ENCODE results near the gene MAN2A1. TPM values are rescaled to one million over a fixed set of nuclear protein-coding genes. Genes with fewer than 3 reads are reported as not detected.
A peak's percentile ranks its signal among the peaks of the same experiment; 100 is the strongest.

Gene MAN2A1
- 13.7 TPM for total RNA-seq
- long read RNA-seq, full-length matches to known transcripts, result 5 of 6 reads
- long read RNA-seq, partial matches to known transcripts, result 0 of 6 reads
- long read RNA-seq, other reads (novel, unspliced or antisense), result 1 of 6 reads

- intact Hi-C loops (cut with DNase I), result loop anchor here (1.0 kb wide), 1 partner anchor 280 kb away; the partner anchor contains the start of gene PJA2
- peak; percentile 90 for DNase-seq (ENCODE audit: missing footprints)
- peak; percentile 88 for ATAC-seq
Observed at GRCh38 chr5:109689740-109690241, at the start of gene MAN2A1. MAN2A1 (plus strand) TSS chr5:109689927; CDS start chr5:109690418, 491 bp downstream.

DNA sequence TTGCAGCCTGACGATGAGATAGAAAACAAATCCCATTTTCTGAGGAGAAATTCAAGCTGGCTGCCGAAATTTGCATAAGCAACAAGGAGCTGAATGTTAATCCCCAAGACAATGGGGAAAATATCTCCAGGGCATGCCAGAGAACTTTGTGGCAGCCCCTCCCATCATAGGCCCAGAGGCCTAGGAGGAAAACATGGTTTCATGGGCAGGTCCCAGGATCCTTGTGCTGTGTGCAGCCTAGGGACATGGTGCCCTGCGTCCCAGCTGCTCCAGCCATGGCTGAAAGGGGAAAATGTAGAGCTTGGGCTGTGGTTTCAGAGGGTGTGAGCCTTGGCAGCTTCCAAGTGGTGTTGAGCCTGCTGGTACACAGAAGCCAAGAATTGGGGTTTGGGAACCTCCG lies 48.8 kb upstream of the MAN2A1 start:
- intact Hi-C loops (cut with DNase I), result no loop called here
- ATAC-seq (no peak), DNase-seq (ENCODE audit: missing footprints) (no peak)

- no peak for ATAC-seq
- no peak for DNase-seq (ENCODE audit: missing footprints)
- intact Hi-C loops (cut with DNase I), result no loop called here
Observed at GRCh38 chr5:109643791-109644350, 45.9 kb upstream of the MAN2A1 start.

- DNase-seq (ENCODE audit: missing footprints) (no peak), ATAC-seq (no peak)
- intact Hi-C loops (cut with DNase I), result no loop called here
Observed at GRCh38 chr5:109644829-109645228, 44.9 kb upstream of the MAN2A1 start.

DNA sequence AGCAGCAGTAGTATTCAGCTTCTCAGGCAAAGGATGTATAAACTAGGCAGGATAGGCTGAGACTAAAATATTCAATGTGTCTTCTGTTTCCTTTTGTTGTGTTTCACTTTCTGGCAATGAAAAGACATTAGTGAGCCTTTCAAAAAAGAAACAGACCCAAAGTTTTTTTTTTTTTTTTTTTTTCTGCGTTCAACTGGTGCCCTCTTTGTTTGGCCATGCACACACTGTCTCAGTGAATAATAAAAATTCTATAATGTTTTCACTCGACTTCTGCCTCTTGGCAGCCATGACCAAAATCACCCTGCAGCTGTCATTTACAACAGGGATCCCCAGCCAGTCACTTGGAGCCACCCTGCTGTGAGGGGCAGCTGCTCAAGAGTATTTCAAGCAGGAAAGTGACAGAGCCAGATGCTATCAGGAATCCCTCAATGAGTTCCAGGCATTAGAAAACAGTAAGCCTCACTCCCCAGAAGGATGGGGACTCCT lies 44.0 kb upstream of the MAN2A1 start:
- intact Hi-C loops (cut with DNase I), result no loop called here
- DNase-seq (ENCODE audit: missing footprints) (no peak), ATAC-seq (no peak)

GRCh38 chr5:109649318-109649717 lies 40.4 kb upstream of the MAN2A1 start:
- ATAC-seq (no peak), DNase-seq (ENCODE audit: missing footprints) (no peak)
- intact Hi-C loops (cut with DNase I), result no loop called here

- DNase-seq (ENCODE audit: missing footprints) (no peak), ATAC-seq (no peak)
- intact Hi-C loops (cut with DNase I), result no loop called here
Observed at GRCh38 chr5:109650493-109650892, 39.2 kb upstream of the MAN2A1 start.

GRCh38 chr5:109652096-109652495 lies 37.6 kb upstream of the MAN2A1 start:
- ATAC-seq (no peak), DNase-seq (ENCODE audit: missing footprints) (no peak)
- intact Hi-C loops (cut with DNase I), result no loop called here

DNA sequence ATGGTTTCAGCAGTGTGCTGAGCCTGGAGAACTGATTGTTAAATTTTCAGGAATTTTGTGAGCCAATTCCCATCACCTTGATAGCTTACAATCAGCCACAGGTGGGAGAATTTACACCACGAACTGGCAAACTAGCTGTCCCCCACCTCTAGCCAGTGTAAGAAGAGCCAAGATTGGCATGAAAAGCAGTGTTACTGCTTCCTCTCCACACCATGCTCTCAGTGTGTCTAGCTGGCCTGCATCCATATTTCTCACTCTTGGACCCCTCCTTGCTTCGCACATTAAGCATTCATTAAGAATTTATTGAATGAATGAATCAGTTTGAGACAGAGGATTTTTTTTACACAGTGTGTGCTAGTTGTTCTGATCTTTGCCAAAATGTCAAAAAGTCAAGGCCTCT lies 36.7 kb upstream of the MAN2A1 start:
- DNase-seq (ENCODE audit: missing footprints) (no peak), ATAC-seq (no peak)
- intact Hi-C loops (cut with DNase I), result no loop called here

DNA sequence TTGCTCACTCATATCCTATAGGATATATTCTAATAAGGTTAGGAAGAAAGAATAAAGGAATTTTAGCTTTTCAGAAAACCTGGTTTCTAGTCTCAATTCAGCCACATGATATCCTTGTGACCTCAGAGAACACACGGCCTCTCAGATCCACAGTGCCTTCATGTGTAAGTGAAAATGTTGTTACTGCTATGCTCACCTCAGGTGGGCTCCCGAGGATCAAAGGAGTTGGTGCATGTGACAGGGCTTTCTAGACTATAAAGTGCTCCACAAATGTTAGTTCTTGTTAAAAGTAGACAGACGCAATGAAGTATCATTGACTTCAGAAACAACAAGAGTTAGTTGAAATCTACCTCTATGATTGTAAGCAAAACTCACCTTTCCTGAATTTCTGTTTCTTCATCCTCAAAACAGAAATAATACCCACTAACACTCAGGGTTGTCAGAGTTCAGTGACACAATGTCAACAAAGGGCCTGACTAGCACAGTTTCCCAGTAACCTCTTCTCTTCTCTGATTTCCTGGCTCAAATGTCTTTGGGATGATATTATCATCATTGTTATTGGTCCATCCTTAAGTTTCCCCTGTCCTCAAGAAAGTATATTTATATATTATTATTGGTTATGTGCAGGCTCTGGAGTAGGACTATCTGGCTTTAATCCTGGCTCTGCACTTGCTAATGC lies 36.0 kb upstream of the MAN2A1 start:
- no peak for ATAC-seq
- intact Hi-C loops (cut with DNase I), result no loop called here
- DNase-seq (ENCODE audit: missing footprints), result no peak

- intact Hi-C loops (cut with DNase I), result no loop called here
Observed at GRCh38 chr5:109654455-109654854, 35.3 kb upstream of the MAN2A1 start.

DNA sequence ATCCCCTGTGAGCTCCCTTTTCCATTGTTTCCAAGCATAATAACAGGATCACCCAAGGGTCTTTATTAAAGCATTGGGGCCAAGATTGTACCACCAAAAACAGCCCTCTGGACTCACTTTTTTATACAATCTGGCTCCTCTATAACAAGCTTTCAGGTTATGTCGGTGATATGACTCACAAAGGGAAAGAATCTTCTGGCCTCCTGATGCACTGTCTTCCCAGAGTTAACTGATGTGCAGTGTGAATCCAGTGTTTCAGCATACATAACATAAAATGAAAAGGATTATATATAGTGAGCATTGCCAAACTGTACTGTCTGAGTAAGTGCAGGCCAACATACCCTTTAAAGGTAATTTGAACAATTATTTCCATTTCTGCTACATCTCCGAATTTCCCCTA lies 33.9 kb upstream of the MAN2A1 start:
- no peak for DNase-seq (ENCODE audit: missing footprints)
- ATAC-seq, result no peak
- intact Hi-C loops (cut with DNase I), result no loop called here

More at GRCh38 chr5:109654455-109654854, 35.3 kb upstream of the MAN2A1 start:
- DNase-seq (ENCODE audit: missing footprints), result no peak
- no peak for ATAC-seq

GRCh38 chr5:109656829-109657228 lies 32.9 kb upstream of the MAN2A1 start:
- ATAC-seq, result peak; percentile 48
- peak; percentile 78 for DNase-seq (ENCODE audit: missing footprints)

GRCh38 chr5:109659901-109660300 lies 29.8 kb upstream of the MAN2A1 start:
- ATAC-seq (no peak), DNase-seq (ENCODE audit: missing footprints) (no peak)
- intact Hi-C loops (cut with DNase I), result no loop called here

More at GRCh38 chr5:109656829-109657228, 32.9 kb upstream of the MAN2A1 start:
- intact Hi-C loops (cut with DNase I), result no loop called here

DNA sequence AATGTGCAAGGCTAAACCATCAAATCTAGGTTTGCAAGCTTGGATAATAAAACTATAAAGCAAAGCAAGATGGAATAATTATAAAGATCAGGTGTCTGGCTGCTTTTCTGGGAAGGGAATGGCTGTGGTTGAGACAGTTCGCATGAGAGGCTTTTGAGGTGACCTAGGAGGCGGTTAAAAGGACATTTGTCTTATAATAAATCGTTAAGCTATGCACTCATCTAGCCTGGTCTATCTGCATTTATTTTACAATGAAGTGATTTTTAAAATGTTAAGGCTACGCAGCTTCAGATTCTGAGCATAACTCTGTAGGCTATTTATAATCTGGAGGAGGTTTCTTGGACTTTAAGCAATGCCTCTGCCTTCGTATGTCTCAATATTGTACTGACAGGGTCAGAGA lies 29.4 kb upstream of the MAN2A1 start:
- ATAC-seq, result no peak
- intact Hi-C loops (cut with DNase I), result no loop called here
- no peak for DNase-seq (ENCODE audit: missing footprints)

DNA sequence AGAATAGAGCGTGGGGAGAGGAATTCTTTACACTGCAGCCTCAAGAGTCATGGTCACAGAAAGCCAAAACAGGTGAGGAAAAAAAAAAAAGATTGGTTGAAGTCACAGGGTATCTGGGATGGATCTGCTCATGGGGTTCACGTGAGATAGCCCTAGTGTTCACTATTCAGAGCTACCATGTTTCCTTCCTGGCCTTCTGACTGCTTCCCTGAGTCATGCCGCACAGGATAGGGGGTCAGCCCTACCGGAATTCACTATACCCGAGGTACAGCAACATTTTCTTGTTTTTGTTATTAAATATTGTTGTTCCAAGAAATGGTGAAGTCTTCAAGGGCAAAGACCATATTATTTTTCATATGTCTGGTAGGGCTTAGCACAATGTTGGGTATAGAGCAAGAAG lies 21.5 kb upstream of the MAN2A1 start:
- intact Hi-C loops (cut with DNase I), result no loop called here
- no peak for DNase-seq (ENCODE audit: missing footprints)

DNA sequence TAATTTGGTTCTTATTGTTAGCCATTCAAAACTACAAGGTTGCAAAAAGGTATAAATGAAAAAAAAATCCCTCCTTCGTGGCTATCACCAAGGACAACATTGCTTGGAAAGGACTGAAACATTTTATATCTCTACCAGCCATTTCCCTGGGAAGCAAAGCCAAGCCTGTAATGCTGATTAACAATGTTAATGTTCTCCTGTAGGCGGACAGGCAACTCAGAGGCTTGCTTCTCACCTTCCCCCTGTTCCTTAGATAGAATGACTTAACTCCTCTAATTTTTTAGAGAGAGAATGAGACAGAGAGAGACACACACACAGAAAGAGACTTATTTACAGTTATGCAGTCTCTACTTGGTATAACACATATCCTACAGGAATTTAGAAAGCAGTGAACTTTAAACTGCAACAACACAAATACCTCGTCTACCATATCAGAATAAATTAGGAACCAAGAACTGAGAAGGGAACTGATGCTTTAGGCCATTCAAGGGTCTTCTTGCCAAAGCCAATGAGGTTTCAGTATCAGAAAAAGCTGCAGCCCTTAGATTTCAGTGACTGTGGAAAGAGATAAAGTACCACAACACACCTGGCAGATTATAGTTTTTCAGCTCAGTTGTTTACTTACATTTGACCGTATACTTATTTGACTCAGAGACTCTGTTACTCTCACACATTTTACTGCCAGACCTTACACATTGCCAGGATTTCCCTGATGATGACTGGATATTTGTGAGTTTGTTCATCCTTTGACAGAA lies 20.9 kb upstream of the MAN2A1 start:
- intact Hi-C loops (cut with DNase I), result no loop called here
- no peak for DNase-seq (ENCODE audit: missing footprints)
- no peak for ATAC-seq

More for the DNA sequence above, 21.5 kb upstream of the MAN2A1 start:
- no peak for ATAC-seq

DNA sequence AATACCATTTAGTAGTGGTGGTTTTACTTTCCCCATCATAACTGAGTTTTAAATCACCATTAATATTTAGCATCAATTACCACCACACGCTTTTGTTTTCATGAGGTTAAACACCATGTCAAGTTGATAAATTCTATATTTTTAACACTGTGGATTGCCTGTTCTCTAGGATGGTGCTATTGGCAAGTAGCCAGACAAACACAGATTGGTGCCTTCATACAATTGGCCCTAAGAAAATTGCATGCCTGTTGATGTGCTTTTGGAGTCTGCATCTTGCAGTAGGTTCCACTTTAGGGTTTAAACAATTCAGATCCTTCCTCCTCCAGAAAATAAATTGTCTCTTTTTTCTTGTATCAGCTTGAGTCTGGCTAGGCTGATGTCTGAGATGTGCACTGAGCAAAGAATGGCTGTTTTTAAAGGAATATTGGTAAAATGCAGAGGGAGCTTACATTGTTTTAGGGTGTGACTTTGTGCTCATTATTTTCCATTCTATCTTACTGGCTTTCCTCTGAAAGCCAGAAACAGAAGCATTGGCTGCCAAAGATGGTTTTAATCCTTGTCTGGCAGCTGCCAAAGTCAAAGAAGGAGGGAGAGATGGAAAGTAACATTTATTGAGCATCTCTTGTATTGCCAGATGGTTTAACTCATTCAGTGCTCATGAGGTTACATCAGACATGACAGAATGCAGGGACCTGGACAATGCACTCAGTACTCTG lies 19.6 kb upstream of the MAN2A1 start:
- intact Hi-C loops (cut with DNase I), result no loop called here
- ATAC-seq, result no peak
- DNase-seq (ENCODE audit: missing footprints), result no peak

GRCh38 chr5:109671136-109671535 lies 18.6 kb upstream of the MAN2A1 start:
- ATAC-seq (no peak), DNase-seq (ENCODE audit: missing footprints) (no peak)
- intact Hi-C loops (cut with DNase I), result no loop called here

Data from Right ventricle myocardium inferior (tissue), 1 donor.